ENCODE results near the gene SPACA9. TPM values are rescaled to one million over a fixed set of nuclear protein-coding genes. Genes with fewer than 3 reads are reported as not detected.

SPACA9 gene
- total and polyA plus RNA-seq, 2 of the 4 experiments (the other 2 are of a cell fraction), result 0.90 to 4.9 TPM

DNA sequence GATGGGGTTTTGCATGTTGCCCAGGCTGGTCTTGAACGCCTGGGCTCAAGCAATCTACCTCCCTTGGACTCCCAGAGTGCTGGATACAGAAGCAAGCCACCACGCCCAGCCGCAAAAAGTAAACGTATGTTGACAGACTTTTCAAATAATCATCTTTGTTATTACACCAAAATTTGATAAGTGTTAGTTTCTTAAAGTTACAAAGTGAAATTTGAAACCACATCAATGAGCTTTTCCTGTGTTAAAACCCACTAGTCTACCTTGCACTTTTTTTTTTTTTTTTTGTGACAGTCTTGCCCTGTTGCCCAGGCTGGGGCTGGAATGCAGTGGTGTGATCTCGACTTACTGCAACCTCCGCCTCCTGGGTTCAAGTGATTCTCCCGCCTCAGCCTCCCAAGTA is 29.9 kb downstream of the SPACA9 start:
- no peak overlapping the region for H2AK5ac ChIP-seq (ENCODE audit: low read depth, low read length)
- H3K27me3 ChIP-seq (ENCODE audit: control insufficient read depth, insufficient read depth, low read length), result no peaks in the 10 kb centered on the region
- H3K4me2 ChIP-seq (ENCODE audit: low read depth, low read length), result no peak overlapping the region
- DNase-seq (no peak), ATAC-seq (ENCODE audit: low read depth) (no peak)
- in situ Hi-C loops (cut with MboI; ENCODE audit: low sequenced_read_pairs), result no loop called here
- no peaks in the 10 kb centered on the region for H3K9me1 ChIP-seq (ENCODE audit: insufficient read depth, low read length)
- POLR2A ChIA-PET (ENCODE audit: unreplicated experiment), result no interaction called here
- no peak overlapping the region for H3K56ac ChIP-seq (ENCODE audit: extremely low read depth, insufficient read depth, low read length)
- H4K20me1 ChIP-seq (ENCODE audit: insufficient read depth, low read length), result no peaks in the 10 kb centered on the region
- intact Hi-C loops (cut with micrococcal nuclease), result loop anchor here (10.0 kb wide), 1 partner anchor 494 kb away; the partner anchor contains the start of gene CFAP77
- H3K4ac ChIP-seq (ENCODE audit: low read depth, low read length), result no peak overlapping the region
- H3K23ac ChIP-seq (ENCODE audit: low read depth, low read length), result no peak overlapping the region
- H4K91ac ChIP-seq (ENCODE audit: insufficient read depth, low read depth, low read length), result no peak overlapping the region
- no peak overlapping the region for H2BK20ac ChIP-seq (ENCODE audit: low read depth, low read length)
- no peak overlapping the region for H2BK15ac ChIP-seq (ENCODE audit: low read depth, low read length)
- H3K27ac ChIP-seq (ENCODE audit: insufficient read depth, low read length), result no peak overlapping the region
- H4K8ac ChIP-seq (ENCODE audit: low read depth in 2 of 2, low read length in 2 of 2), result no peak overlapping the region
- CTCF ChIA-PET, result no interaction called here
- dilution Hi-C loops (cut with HindIII; ENCODE audit: low sequenced_read_pairs, unreplicated experiment), result no loop called here
- H2AK9ac ChIP-seq (replicated peaks; ENCODE audit: low read depth, low read length, poor library complexity), result no peak overlapping the region
- no peaks in the 10 kb centered on the region for H3K4me1 ChIP-seq (ENCODE audit: control insufficient read depth, insufficient read depth, low read length)
- no peak overlapping the region for H3K18ac ChIP-seq (ENCODE audit: low read depth, low read length)
- H3K9me3 ChIP-seq (ENCODE audit: control insufficient read depth, insufficient read depth, low read length), result no peaks in the 10 kb centered on the region
- H2BK5ac ChIP-seq (ENCODE audit: low read depth, low read length, poor library complexity, severe bottlenecking), result no peak overlapping the region
- peaks cover 42% of the 10 kb centered on the region for H3K36me3 ChIP-seq (ENCODE audit: control insufficient read depth, insufficient read depth, low read length)
- BruUV-seq (replicated peaks), result no TSS peak
- no peak overlapping the region for H4K5ac ChIP-seq (ENCODE audit: low read depth, low read length)
- H3K9ac ChIP-seq (ENCODE audit: low read depth, low read length), result no peak overlapping the region
- H2BK120ac ChIP-seq (ENCODE audit: low read depth, low read length), result no peak overlapping the region
- WGBS, 2 experiments (ENCODE audit: extremely low coverage in 2 of 2, insufficient read length in 1 of 2), result no CpG with 5 or more reads among the region's 7 CpGs
- H3K14ac ChIP-seq (replicated peaks; ENCODE audit: low read depth, low read length), result no peak overlapping the region
- no peaks in the 10 kb centered on the region for H3K79me1 ChIP-seq (ENCODE audit: low read depth in 1 of 2, low read length in 2 of 2)
- no peak overlapping the region for H3K4me3 ChIP-seq (ENCODE audit: insufficient read depth, low read depth, low read length)
- no peak overlapping the region for H2AFZ ChIP-seq (replicated peaks; ENCODE audit: low read length, poor library complexity)
- TF ChIP-seq NFE2L2 (IDR thresholded peaks at IDR 0.05; ENCODE audit: low read depth, low read length), result no peak
- TF ChIP-seq, protein P1, sequence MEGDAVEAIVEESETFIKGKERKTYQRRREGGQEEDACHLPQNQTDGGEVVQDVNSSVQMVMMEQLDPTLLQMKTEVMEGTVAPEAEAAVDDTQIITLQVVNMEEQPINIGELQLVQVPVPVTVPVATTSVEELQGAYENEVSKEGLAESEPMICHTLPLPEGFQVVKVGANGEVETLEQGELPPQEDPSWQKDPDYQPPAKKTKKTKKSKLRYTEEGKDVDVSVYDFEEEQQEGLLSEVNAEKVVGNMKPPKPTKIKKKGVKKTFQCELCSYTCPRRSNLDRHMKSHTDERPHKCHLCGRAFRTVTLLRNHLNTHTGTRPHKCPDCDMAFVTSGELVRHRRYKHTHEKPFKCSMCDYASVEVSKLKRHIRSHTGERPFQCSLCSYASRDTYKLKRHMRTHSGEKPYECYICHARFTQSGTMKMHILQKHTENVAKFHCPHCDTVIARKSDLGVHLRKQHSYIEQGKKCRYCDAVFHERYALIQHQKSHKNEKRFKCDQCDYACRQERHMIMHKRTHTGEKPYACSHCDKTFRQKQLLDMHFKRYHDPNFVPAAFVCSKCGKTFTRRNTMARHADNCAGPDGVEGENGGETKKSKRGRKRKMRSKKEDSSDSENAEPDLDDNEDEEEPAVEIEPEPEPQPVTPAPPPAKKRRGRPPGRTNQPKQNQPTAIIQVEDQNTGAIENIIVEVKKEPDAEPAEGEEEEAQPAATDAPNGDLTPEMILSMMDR (conservative IDR thresholded peaks at IDR 0.05; ENCODE audit: low read depth, low read length), result no peak
- TF ChIP-seq BHLHE40 (IDR thresholded peaks at IDR 0.05; ENCODE audit: low read depth, low read length), result no peak
- no peak for TF ChIP-seq SMC3 (IDR thresholded peaks at IDR 0.05; ENCODE audit: low read depth, low read length)
- TF ChIP-seq RCOR1 (IDR thresholded peaks at IDR 0.05; ENCODE audit: insufficient replicate concordance, low read length), result no peak
- TF ChIP-seq, protein P2, sequence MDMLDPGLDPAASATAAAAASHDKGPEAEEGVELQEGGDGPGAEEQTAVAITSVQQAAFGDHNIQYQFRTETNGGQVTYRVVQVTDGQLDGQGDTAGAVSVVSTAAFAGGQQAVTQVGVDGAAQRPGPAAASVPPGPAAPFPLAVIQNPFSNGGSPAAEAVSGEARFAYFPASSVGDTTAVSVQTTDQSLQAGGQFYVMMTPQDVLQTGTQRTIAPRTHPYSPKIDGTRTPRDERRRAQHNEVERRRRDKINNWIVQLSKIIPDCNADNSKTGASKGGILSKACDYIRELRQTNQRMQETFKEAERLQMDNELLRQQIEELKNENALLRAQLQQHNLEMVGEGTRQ (IDR thresholded peaks at IDR 0.05; ENCODE audit: low read depth, low read length), result no peak
- TF ChIP-seq POLR2A (IDR thresholded peaks at IDR 0.05; ENCODE audit: low read depth, low read length), result no peak
- TF ChIP-seq, protein P3, sequence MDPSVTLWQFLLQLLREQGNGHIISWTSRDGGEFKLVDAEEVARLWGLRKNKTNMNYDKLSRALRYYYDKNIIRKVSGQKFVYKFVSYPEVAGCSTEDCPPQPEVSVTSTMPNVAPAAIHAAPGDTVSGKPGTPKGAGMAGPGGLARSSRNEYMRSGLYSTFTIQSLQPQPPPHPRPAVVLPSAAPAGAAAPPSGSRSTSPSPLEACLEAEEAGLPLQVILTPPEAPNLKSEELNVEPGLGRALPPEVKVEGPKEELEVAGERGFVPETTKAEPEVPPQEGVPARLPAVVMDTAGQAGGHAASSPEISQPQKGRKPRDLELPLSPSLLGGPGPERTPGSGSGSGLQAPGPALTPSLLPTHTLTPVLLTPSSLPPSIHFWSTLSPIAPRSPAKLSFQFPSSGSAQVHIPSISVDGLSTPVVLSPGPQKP (IDR thresholded peaks at IDR 0.05; ENCODE audit: borderline replicate concordance, low read depth, low read length), result no peak
- TF ChIP-seq MAZ (IDR thresholded peaks at IDR 0.05; ENCODE audit: borderline replicate concordance, low read depth, low read length), result no peak
- TF ChIP-seq MAFK (IDR thresholded peaks at IDR 0.05; ENCODE audit: low read depth, low read length), result no peak
- TF ChIP-seq CEBPB (IDR thresholded peaks at IDR 0.05; ENCODE audit: low read depth, low read length), result no peak
- TF ChIP-seq RAD21 (IDR thresholded peaks at IDR 0.05; ENCODE audit: low read length), result no peak
- no peak for TF ChIP-seq FOS (IDR thresholded peaks at IDR 0.05; ENCODE audit: low read depth, low read length)
- no peak for TF ChIP-seq RFX5 (IDR thresholded peaks at IDR 0.05; ENCODE audit: low read depth, low read length)
- TF ChIP-seq CHD1 (IDR thresholded peaks at IDR 0.05; ENCODE audit: low read depth, low read length), result no peak
- TF ChIP-seq MXI1 (IDR thresholded peaks at IDR 0.05; ENCODE audit: borderline replicate concordance, low read depth, low read length), result no peak
